CD4-positive, alpha-beta T cell treated with Interleukin-6 at 100 ng/mL for 8 hours (primary cell): Measurements from ENCODE around the gene CARD14.
"Not testable (repeated sequence)": the region's sequence is repeated elsewhere in the genome, so short reads cannot be mapped to it uniquely, and the experiment has no call there.

Experiments used
- DNase-seq: peaks from one replicate; pipeline ENCODE4 v3.0.0-alpha.2; 2020; ENCODE audit warnings: mixed read lengths, low spot score

The CARD14 gene

GRCh38 chr17:80185968-80186367 is 16.1 kb downstream of the CARD14 start:
- no peak for DNase-seq

DNA sequence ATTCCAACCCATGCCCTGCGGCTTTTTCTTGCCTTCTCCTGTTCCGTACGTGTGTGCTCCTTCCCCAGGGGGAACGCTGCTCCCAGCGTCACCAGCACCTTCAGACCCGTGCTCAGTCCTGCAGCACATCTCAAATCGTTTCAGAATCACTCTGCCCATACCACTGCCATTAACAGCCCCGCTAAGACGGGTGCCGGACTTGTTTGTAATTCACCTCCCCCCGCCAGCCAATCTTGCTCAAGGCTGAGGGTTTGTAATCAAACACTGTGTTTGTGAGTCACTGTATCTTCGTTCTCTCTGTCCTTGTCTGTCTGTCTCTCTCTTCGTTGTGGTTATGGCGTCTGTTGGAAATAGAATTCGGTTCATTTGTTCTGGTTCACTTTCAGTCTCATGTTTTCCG is 17.3 kb downstream of the CARD14 start:
- no peak for DNase-seq

- no peak for DNase-seq
These were observed 17.7 kb downstream of the CARD14 start for GRCh38 chr17:80187515-80187941.

DNA sequence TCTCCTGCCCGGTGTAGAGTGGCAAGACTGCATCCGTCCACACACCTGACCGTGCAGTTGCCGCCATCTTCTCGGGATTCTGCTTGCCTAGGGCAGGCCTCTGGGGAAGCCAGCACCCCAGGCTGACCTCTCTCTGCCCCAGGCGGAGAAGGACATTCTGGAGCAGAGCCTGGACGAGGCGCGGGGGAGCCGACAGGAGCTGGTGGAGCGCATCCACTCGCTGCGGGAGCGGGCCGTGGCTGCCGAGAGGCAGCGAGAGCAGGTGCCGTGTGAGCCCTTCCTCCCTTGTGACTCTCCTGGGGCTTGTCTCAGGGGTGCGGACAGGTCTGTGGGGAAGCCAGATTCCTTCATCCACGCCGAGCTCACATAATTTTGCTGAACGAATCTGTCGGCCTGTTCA is 19.8 kb downstream of the CARD14 start:
- DNase-seq = no peak

DNA sequence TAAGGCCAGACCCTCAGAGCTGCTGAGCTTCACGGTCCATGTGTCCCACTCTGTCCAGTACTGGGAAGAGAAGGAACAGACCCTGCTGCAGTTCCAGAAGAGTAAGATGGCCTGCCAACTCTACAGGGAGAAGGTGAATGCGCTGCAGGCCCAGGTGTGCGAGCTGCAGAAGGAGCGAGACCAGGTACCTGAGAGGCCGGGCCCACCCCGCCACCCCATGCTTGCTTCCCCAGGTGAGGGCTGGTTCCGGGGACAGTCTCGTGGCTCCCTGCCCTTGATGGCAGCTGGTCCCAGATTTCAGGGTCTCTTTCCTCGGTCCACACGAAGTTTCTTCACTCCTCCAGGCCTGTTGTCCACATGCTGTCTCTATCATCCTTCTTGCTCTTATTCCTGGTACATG is 20.9 kb downstream of the CARD14 start:
- DNase-seq = no peak

DNA sequence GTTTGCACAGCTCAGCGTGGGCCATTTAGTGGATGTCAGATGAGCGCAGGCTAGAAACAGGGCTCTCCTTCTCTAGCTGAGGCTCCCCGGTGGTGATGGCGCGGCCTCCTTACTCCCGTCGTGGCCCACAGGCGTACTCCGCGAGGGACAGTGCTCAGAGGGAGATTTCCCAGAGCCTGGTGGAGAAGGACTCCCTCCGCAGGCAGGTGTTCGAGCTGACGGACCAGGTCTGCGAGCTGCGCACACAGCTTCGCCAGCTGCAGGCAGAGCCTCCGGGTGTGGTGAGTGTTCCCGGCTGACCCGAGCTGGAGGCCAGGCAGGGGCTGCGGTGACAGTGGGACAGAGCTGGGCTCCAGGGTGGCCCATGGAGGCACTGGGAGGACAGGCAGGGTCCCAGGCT is 21.4 kb downstream of the CARD14 start:
- no peak for DNase-seq

- DNase-seq = no peak
These were observed 22.2 kb downstream of the CARD14 start for GRCh38 chr17:80191865-80192661.

DNA sequence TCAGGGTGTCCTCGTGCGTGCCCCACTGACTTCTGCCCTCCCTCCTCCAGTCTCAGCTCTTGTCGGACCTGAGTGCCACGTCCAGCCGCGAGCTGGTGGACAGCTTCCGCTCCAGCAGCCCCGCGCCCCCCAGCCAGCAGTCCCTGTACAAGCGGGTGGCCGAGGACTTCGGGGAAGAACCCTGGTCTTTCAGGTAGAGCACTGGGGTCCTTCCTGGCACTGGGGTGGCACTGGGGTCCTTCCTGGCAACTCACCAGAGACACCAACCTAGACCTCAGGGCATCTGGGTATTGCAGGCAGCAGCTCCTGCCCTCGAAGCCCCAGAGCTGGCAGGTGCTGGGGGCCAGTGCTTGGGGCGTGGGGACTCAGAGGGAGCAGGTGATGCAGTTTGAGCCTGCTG is 25.3 kb downstream of the CARD14 start:
- no peak for DNase-seq

DNA sequence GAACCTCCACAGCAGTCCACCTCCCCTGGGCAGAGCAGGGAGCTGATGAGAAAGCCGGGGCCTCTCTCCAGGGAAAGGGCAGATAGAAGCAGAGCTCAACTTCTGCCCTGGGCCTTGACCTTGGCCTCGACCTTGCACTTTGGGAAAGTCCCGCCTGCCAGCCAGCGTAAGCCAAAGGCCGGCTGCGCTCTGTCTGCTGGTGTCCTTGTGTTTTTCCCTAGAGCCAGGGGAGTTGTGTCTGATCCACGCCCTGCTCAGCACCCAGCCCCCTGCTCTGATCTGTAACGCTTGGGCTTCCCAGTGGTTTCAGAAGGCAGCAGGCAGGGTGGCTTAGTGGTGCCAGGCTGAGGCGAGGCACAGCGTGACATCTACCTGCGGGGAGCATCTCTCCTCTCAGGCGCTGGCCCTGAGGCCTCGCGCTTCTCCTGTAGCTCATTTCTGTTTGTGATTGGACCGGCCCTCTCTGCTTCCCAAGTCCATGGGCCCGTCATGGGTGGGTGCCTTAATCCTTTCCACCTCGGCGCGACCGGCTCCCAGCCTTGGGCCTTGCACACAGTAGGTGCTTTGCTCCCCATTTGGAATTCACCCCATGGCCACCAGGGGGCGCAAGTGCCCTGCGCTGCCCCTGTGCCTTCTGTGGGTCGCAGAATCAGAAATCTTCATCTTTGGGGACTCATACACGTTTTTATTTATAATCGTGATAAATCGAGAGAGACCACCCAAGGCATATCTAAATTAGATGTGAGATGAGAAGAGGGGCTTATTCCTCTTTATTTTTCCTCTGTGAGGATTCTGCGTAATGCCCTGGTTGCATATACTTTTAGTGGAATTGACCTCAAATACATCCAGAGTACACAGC is 26.1 kb downstream of the CARD14 start:
- DNase-seq = peak; percentile 53

DNA sequence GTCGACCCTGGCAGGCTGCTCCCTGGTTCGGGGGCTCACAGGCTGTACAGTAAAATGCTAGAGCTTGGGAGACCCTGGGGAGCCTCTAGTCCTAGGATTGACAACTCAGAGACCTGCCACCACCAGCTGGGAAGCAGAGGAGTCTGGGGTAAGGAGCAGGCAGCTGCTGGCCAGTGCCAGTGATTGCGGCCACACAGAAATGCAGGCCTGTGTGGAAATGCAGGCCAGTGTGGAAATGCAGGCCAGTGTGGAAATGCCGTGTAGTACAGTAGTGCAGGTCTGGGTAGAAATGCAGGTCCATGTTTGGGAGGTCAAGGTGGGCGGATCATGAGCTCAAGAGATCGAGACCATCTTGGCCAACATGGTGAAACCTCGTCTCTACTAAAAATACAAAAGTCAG is 26.8 kb downstream of the CARD14 start:
- no peak for DNase-seq

- DNase-seq = no peak
These were observed 28.4 kb downstream of the CARD14 start for GRCh38 chr17:80198144-80198661.

DNA sequence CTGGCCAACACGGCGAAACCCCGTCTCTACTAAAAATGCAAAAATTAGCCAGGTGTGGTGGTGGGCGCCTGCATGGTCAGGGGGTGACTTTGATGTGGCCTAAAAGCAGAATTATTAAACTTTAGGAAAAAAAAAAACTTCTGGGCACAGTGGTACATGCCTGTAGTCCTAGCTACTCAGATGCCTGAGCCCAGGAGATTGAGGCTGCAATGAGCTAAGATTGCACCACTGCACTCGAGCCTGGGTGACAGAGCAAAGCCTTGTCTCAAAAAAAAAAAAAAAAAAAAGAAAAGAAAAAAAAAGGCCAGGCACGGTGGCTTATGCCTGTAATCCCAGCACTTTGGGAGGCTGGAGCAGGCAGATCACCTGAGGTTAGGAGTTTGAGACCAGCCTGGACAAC is 29.5 kb downstream of the CARD14 start:
- not testable (repeated sequence) for DNase-seq

GRCh38 chr17:80201446-80201845 is 31.6 kb downstream of the CARD14 start:
- no peak for DNase-seq

- DNase-seq = no peak
These were observed 32.4 kb downstream of the CARD14 start for GRCh38 chr17:80202197-80202596.

GRCh38 chr17:80203471-80203963 is 33.7 kb downstream of the CARD14 start:
- DNase-seq = no peak

DNA sequence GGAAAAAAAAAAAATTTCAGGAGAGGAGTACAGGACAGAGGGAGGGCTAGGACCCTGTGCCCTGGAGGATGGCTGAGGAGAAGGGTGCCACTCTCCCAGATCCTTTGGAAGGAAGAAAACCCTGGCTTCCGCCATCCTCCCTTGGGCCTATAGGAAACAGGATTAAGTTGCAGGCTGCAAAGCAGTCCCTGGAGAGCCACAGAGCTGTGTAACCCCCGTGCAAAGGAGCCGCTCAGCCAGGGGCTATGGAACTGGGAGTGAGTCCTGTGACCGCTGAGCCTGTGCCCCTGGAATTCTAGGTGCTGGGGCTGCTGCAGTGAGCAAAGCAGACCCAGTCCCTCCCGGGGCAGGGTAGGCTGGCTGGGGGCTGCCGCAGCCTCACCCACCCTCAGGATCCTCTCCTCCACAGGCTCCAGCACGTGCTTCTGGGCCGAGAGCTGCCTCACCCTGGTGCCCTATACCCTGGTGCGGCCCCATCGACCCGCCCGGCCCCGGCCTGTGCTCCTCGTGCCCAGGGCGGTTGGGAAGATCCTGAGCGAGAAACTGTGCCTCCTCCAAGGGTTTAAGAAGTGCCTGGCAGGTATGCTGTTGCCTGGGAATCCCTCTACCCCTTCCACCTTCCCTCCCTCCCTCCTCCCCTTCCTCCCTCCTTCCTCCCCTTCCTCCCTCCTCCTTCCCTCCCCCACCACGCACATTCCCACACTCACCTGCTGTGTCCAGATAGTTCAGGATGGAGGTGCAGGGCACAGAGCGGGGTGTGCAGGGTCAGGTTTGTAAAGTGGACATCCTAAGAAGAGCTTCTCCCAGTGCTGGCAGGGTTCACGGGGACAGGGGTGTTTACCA is 35.0 kb downstream of the CARD14 start:
- no peak for DNase-seq

GRCh38 chr17:80205811-80206210 is 36.0 kb downstream of the CARD14 start:
- no peak for DNase-seq

GRCh38 chr17:80208050-80208449 is 38.2 kb downstream of the CARD14 start:
- DNase-seq = no peak

GRCh38 chr17:80209765-80210164 is 39.9 kb downstream of the CARD14 start:
- no peak for DNase-seq

GRCh38 chr17:80210348-80211108 is 40.7 kb downstream of the CARD14 start:
- DNase-seq = no peak

GRCh38 chr17:80212109-80212508 is 42.3 kb downstream of the CARD14 start:
- no peak for DNase-seq
